A549 treated with ZK216348 at 1 μM for 4 hours (cell line): ENCODE measurements around the gene AP2B1. TPM values are rescaled to one million over a fixed set of nuclear protein-coding genes. Genes with fewer than 3 reads are reported as not detected.

Experiments
- total RNA-seq: library from RNA; stranded (reverse); fragments of 200-300 nt; extraction: Qiagen RNA extraction; gene quantifications from 5 replicates; pipeline ENCODE4 v1.2.3, GENCODE V29; 2022; ENCODE audit warnings: low read depth

Gene AP2B1
- total RNA-seq, result 126 to 156 TPM (median 143 TPM) in 5 replicates

DNA sequence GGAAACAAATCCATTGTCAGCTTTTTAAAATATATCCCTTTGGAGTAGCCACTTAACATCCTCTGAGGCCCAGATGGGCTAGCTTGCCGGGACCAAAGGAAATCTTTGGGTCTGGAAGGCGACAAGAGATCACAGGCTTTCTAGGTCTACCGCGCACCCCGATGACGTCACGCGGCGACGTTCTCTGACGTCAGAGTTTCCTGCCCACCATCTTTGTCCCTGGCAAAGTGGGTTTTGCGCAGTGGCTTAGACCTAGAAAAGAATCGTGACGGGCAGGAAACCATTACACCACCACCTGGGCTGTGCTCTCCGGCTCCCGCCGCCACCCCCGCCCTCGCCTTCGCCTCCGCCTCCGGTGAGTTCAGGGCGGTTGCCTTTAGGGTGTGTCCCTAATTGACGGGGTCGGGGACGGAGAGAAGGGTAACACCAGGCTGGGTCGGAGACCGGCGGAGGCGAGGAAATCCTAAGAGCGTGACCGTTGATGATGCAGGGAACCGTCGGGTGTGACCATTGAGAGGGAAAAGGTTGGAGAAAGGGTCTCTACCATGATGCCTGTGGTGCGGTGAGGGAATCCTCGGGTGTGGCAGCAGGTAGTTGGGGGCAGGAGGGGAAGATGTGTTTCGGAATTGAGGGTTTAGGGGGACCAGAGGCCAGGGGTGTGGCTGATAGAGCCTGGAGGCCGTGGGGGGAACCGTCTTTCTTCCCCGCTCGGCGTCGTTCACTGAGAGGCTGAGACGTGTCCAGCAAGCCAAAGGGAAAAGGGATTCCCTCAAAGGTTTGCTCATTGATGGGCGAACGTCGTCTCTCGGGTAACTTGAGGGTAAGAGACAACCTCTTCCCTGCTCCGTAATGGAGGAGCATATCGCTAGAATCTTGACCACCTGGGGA is at the start of gene AP2B1:
Gene AP2B1 (plus strand): TSS at position 249 of the 888 bp plus-strand sequence. CDS start 6,709 bp downstream, outside the sequence.

DNA sequence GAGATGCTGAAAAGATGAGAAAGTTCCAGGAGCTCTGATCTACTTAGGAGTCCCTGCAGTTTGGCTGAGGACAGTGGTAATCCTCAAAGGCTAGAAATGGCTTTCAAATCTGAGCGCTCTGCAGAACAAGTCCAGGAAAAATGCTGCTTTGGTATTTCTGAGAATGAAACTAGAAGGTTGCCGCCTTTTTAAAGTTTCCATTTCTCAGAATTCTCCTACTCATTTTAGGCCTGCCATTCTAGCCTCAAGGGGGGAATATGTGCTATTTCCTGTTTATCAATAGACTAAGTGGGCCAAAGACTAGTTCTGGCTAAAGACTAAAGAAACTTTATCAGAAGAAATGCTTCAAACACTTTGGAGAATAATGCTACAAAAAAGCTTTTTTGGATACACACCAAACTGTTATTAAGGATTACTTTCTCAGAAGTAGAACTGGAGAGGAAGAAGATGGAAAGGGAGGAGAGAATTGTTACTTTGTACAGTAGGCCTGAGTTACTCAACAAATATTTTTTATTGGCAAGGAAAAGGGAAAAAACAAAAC is 49.5 kb upstream of the AP2B1 start, which contains the start of gene SLFN12L:
Gene SLFN12L (minus strand): TSS at position 78 of the 541 bp plus-strand sequence. CDS start 15,314 bp downstream, outside the sequence.

DNA sequence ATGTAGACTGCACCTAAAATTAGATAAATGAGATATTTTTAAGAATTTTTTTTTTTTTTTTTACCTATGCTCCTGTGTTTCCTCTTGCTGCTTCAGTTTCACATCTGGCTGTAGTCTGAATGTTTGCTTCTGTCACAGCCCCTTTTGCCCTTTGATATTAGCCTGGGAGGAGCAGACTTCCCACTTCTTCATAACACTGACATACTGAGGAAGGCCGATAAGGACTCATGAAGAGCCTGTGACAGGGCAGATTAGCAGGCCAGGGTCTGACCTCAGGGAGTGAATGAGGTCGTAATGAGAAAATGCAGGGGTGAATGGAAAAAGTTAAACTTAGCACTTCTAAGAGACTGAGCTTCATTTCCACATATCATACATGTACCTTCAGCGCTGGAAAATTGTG is 26.4 kb upstream of the AP2B1 start, which contains the start of gene SLFN14:
Gene SLFN14 (minus strand): TSS at position 117 of the 400 bp plus-strand sequence. CDS start 2,757 bp downstream, outside the sequence.

DNA sequence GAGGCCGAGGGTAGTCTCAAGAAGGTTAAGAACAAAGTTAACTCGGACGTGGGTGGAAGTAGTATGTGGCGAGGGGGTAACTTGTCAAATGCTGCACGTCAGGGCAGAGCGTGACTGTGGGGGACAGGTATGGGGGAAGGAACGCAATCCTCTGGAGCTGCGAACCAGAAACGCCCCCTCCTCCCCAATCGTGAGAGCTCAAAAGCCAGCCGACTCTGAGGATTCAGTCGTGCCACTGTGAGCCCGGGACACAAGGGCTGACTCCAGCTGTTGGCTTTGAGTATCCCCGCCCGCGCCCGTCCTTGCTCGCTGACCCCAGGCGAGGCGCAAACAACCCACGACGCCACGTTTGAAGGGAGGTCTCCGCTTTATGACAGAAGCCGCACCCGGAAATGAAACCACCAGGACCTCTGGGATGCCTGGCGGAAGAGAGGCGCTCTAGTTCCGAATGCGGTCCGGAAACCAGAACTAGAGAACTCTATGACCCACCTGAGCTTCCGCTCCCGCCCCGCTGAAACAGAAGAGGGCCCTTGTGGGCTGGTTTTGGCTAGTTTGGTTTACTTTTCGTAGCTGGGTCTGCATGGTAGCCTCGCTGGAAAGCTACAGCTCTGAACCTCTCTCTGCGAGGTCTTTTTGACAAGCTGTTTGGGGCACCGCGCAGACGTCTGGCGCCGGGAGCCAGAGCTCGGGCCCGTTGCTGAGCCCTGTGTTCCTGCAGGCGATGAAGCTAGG is 8.8 kb upstream of the AP2B1 start, which contains the start of gene PEX12:
Gene PEX12 (minus strand): TSS at position 375 of the 732 bp plus-strand sequence. CDS start 550 bp downstream, outside the sequence.

DNA sequence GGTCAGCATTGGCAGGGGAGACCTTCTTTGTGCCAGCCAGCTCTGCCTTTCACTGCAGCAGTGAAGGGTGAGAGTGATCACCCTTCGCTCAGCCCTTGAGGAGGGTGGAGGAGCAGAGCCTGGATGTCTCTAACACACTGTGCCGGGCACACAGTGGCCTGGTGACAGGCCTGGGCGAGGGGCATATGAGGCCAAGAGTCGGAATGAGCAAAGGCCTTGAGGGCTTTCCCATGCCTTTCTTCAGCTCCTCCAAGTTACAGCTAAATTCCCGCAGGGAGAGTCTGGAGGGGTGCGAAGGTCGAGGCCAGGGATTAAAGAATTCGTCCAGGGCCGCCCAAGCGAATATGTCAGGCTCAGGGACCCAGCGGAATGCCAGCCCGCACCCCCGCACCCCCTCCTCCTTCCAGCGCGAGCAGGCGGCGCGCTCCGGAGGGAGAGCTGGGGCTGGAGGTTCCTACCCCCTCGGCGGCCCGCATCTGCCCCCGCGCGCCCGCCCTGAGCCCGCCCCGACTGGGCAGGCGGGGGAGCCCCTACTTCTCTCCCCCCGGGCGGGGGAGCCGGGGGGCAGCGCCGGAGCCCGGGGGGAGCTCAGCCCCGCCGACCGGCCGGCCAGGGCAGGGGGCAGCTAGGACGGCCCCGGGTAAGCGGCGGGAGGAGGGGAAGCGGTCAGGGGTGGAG is 144.3 kb downstream of the AP2B1 start, which contains the start of gene RASL10B:
Gene RASL10B (plus strand): TSS at position 401 of the 678 bp plus-strand sequence. CDS start 3,546 bp downstream, outside the sequence.

DNA sequence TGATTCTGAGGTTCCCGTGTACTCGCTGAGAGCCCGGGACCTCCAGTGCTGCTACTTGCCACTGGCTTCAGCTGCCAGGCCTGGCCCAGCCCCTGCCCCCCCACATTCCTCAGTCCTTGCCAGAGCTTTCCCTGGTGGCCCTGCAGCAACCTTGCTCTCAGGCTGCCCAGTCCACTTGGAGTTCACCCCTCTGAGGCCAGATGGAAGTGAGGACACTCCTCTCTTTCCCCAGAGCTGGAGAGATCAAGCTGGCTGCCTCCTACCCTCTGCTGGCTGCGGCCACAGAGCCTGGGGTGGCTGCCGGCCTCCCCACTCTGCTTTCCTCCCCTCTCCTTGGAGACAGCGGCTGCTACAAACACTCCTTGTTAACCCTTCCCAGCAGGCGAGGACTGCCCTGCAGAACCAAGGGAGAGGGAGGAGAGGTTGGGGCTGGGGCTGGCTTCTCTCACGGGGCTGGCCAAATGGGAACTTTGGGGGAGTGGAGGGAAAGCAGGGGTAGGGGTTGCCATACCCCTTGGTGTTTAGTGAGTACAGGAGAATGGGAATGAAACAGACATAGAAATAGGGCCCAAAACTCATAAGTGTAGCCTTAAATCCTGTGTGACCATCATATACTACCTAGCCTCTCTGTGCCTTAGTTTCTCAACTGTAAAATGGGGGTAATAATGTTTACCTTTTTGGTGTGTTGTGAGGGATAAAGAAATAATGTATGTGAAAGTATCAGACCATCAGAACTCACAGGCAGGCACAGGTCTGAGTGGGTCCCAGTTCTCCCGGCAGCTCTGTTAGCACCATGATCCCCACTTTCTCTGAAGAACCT is 166.0 kb downstream of the AP2B1 start, which contains the start of gene GAS2L2:
Gene GAS2L2 (minus strand): TSS at position 295 of the 820 bp plus-strand sequence. CDS start 389 bp downstream, outside the sequence.

DNA sequence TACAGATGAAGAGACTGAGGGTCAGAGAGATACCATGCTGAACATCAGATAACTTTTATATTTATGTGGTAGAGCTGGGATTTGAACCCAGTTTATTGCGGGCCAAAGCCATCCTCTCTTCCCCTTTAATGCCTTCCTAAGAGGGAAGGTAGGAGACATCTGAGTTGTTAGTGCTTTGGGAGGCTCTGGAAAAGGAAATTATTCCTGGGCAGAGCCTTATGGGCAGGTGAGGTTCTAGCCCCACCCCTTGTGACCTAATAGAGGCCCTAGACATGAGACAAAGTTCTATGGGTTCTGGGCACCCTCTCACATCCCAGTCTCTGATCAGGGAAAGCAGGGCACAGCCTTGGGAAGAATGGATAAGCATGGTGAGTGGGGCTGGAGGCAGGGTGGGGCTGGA is 173.5 kb downstream of the AP2B1 start, which contains the start of gene C17orf50:
Gene C17orf50 (plus strand): TSS at position 301 of the 400 bp plus-strand sequence. CDS start 55 bp downstream, at position 356.

Other genes starting within 250 kb of the AP2B1 start
- gene SLFN11, start 213.7 kb upstream of the AP2B1 start, total RNA-seq, result 5.4 to 6.7 TPM (median 5.6 TPM) in 5 replicates
- gene SLFN12, start 154.8 kb upstream of the AP2B1 start, total RNA-seq, result 0.14 to 0.27 TPM in 2 of 5 replicates, not detected in the others
- gene SLFN13, start 138.6 kb upstream of the AP2B1 start, total RNA-seq, result 2.2 to 5.8 TPM (median 5.0 TPM) in 5 replicates
- not detected in 5 replicates for gene SLFN12L, start 49.6 kb upstream of the AP2B1 start, total RNA-seq
- gene SLFN14, start 26.5 kb upstream of the AP2B1 start, total RNA-seq, result not detected in 5 replicates
- 7.4 to 9.0 TPM (median 7.8 TPM) in 5 replicates for gene PEX12, start 8.8 kb upstream of the AP2B1 start, total RNA-seq
- 0.12 to 0.15 TPM (median 0.14 TPM) in 4 of 5 replicates, not detected in the other for gene RASL10B, start 144.3 kb downstream of the AP2B1 start, total RNA-seq
- 0.06 to 0.08 TPM in 2 of 5 replicates, not detected in the others for gene GAS2L2, start 165.9 kb downstream of the AP2B1 start, total RNA-seq
- gene C17orf50, start 173.6 kb downstream of the AP2B1 start, total RNA-seq, result 0.38 to 0.56 TPM in 2 of 5 replicates, not detected in the others
- gene MMP28, start 208.3 kb downstream of the AP2B1 start, total RNA-seq, result 2.7 to 8.4 TPM (median 7.1 TPM) in 5 replicates
- gene TAF15, start 222.2 kb downstream of the AP2B1 start, total RNA-seq, result 210 to 259 TPM (median 226 TPM) in 5 replicates